ENCODE data around the gene ATG2B. TPM values are rescaled to one million over a fixed set of nuclear protein-coding genes. Genes with fewer than 3 reads are reported as not detected.

ATG2B gene
- total and polyA plus RNA-seq, 2 donors (not counting 3 experiments of a cell fraction or from before 2014, with no cell fraction given) = 5.9 to 17.8 TPM

GRCh38 chr14:96398432-96398831 lies 35.3 kb upstream of the ATG2B start:
- dilution Hi-C loops (cut with MboI; ENCODE audit: extremely low pct_ligation_motif_present, low sequenced_read_pairs) = no loop called here
- H3K36me3 ChIP-seq (ENCODE audit: control insufficient read depth in 2 of 2, extremely low read depth in 1 of 2, insufficient read depth in 2 of 2, low read length in 2 of 2) = no peaks in the 10 kb centered on the region
- H3K4me1 ChIP-seq (ENCODE audit: control insufficient read depth, extremely low read depth, insufficient read depth, low read length) = no peaks in the 10 kb centered on the region
- TF ChIP-seq GATA2 (IDR thresholded peaks at IDR 0.05; ENCODE audit: insufficient read depth, insufficient read length, low read depth, low read length) = no peak
- TF ChIP-seq FOS (IDR thresholded peaks at IDR 0.05; ENCODE audit: borderline replicate concordance, insufficient read depth, low read length) = no peak
- no peak for TF ChIP-seq POLR2AphosphoS5 (IDR thresholded peaks at IDR 0.05; ENCODE audit: insufficient read depth, low read depth, low read length)
- TF ChIP-seq CTCF (IDR thresholded peaks at IDR 0.05; ENCODE audit: extremely low read depth in 1 of 2, insufficient read depth in 1 of 2, low read depth in 1 of 2, low read length in 2 of 2) = no peak
- TF ChIP-seq MAX (IDR thresholded peaks at IDR 0.05; ENCODE audit: insufficient read depth, insufficient read length) = no peak
- TF ChIP-seq EZH2 (IDR thresholded peaks at IDR 0.05; ENCODE audit: borderline replicate concordance, low read depth, low read length, severe bottlenecking) = no peak
- no peak for TF ChIP-seq JUN (IDR thresholded peaks at IDR 0.05; ENCODE audit: borderline replicate concordance, insufficient read depth, insufficient read length, low read depth)
- no peak for TF ChIP-seq MYC (IDR thresholded peaks at IDR 0.05; ENCODE audit: low read depth, low read length)
- TF ChIP-seq POLR2A (IDR thresholded peaks at IDR 0.05; ENCODE audit: low read depth, low read length) = no peak
- no peak overlapping the region for H2AFZ ChIP-seq (ENCODE audit: low read depth, low read length)
- POLR2A ChIA-PET = no interaction called here
- no peaks in the 10 kb centered on the region for H3K9me3 ChIP-seq (replicated peaks; ENCODE audit: control insufficient read depth, insufficient read depth, low read length)
- H4K20me1 ChIP-seq (replicated peaks; ENCODE audit: control insufficient read depth, extremely low read depth, insufficient read depth, low read length) = no peaks in the 10 kb centered on the region
- CTCF ChIA-PET = interaction anchor here (1.2 kb wide), 1 partner anchor 9 kb away, joined by 3 read pairs; no protein-coding TSS in a partner anchor
- no peak overlapping the region for H3K4me2 ChIP-seq (ENCODE audit: insufficient read depth, low read length)
- no peak overlapping the region for H3K4me3 ChIP-seq (replicated peaks in 1 of 3; ENCODE audit: insufficient read depth in 1 of 3, low read depth in 1 of 3, low read length in 3 of 3)
- no peak overlapping the region for H3K9ac ChIP-seq (replicated peaks; ENCODE audit: extremely low read depth, insufficient read depth, low read length)
- no peaks in the 10 kb centered on the region for H3K9me1 ChIP-seq (replicated peaks; ENCODE audit: control insufficient read depth, extremely low read depth, insufficient read depth, low read length)
- peaks cover 2% of the 10 kb centered on the region in 2 experiments for H3K27me3 ChIP-seq (ENCODE audit: control insufficient read depth in 2 of 2, insufficient read depth in 2 of 2, low read length in 2 of 2)
- H3K27ac ChIP-seq (ENCODE audit: insufficient read depth, low read depth, low read length) = no peak overlapping the region
- FAIRE-seq (no peak), DNase-seq (ENCODE audit: low read depth, low spot score) (no peak)
- intact Hi-C loops (cut with micrococcal nuclease) = no loop called here
- no peaks in the 10 kb centered on the region for H3K79me2 ChIP-seq (ENCODE audit: control insufficient read depth, insufficient read depth, low read length)
- no TSS peak for BruUV-seq (replicated peaks)

Measured in endothelial cell of umbilical vein (primary cell).